Ovary (tissue), 10 donors: ENCODE results near the gene SAMD8. TPM values are rescaled to one million over a fixed set of nuclear protein-coding genes. Genes with fewer than 3 reads are reported as not detected.

Source experiments
- DNase-seq, 5 donors: peaks; one replicate each; pipeline ENCODE4 v3.0.0-alpha.2; 2019 to 2020
- H3K27ac ChIP-seq, 2 donors: fragments of 200-600 bp; one replicate each; pipeline versions ENCODE4 v1.5.1 to v1.8.0; 2019 to 2022
- H3K27me3 ChIP-seq: fragments of 200-600 bp; one replicate; pipeline ENCODE4 v1.8.0; 2022
- H3K36me3 ChIP-seq: fragments of 200-600 bp; sonication (generic); one replicate; pipeline ENCODE4 v1.5.1; 2019
- H3K4me1 ChIP-seq: one replicate; pipeline ENCODE4 v1.8.1; 2013; ENCODE audit warnings: mild to moderate bottlenecking, moderate library complexity; ENCODE audit not compliant: insufficient read depth
- H3K4me3 ChIP-seq: fragments of 200-600 bp; sonication (generic); one replicate; pipeline ENCODE4 v1.5.1; 2017
- H3K9me3 ChIP-seq, 2 donors: fragments of 200-600 bp in 1 of 2; sonication (generic) in 1 of 2; one replicate each; pipeline versions ENCODE4 v1.5.1 to v1.8.1; 2013 to 2019; ENCODE audit warnings: mild to moderate bottlenecking in 1 of 2, moderate library complexity in 1 of 2
- CTCF ChIP-seq, 3 donors: fragments of 450-650 bp in 2 of 3; fragments of 200-600 bp in 1 of 3; IDR thresholded peaks; one replicate each; pipeline versions ENCODE4 v1.5.1 to v1.8.0; 2016 to 2022; ENCODE audit warnings: antibody characterized with exemption in 3 of 3, mild to moderate bottlenecking in 1 of 3
- EP300 ChIP-seq: sonication (generic); formaldehyde crosslinking; IDR thresholded peaks from one replicate; pipeline ENCODE4 v1.6.1; 2017; ENCODE audit warnings: antibody characterized with exemption
- POLR2A ChIP-seq: fragments of 450-650 bp; IDR thresholded peaks from one replicate; pipeline ENCODE4 v1.6.1; 2017; ENCODE audit warnings: antibody characterized with exemption, mild to moderate bottlenecking, moderate library complexity
- WGBS, 3 donors: extraction: QIAGEN DNeasy Blood & Tissue Kit in 1 of 3; methylation state at CpG; one replicate each; pipeline versions ENCODE4 v1.1.5 to v1.1.7; 2013 to 2017; 5-methylcytosine and 5-hydroxymethylcytosine counted together
- intact Hi-C, 4 donors: fragments of 100-400 bp; cut with DNase I; formaldehyde crosslinking; loops; one replicate each; pipeline versions ENCODE4 v1.11.0 to v1.15.1; 2022 to 2023
- long read RNA-seq, 3 donors: library from polyadenylated mRNA in 2 of 3; unstranded in 2 of 3; transcript quantifications; one replicate each; pipeline ENCODE4 v2.0.0 and lab custom pipeline, GENCODE V29; 2021 to 2026
- polyA plus RNA-seq, 2 donors: library from polyadenylated mRNA; stranded (reverse); fragments of 200-250 nt in 1 of 2; fragments of 350-450 nt in 1 of 2; fragmentation: Illumina TruSeq in 1 of 2; extraction: RNeasy Lipid Tissue Mini Kit (QIAGEN cat#74804) in 1 of 2; gene quantifications; one replicate each; pipeline ENCODE4 v1.2.3, GENCODE V29; 2013 to 2014
- total RNA-seq, 7 donors: library from RNA; depleted of rRNA in 2 of 7; stranded (reverse); fragments of >200 nt in 2 of 7; fragmentation: NEBNext Ultra II Directional in 3 of 7; extraction: Animal tissue kit (Norgen Biotek cat#: 25700) in 3 of 7; gene quantifications; one replicate each; pipeline versions ENCODE4 v1.1.0 to v1.2.4, GENCODE V29; 2016 to 2023
- donor health status: DM: no; HTN: no; CAD: no; lungs with moderate emphysema.
- donor health status: DM: no; HTN: no; CAD: no.
- donor health status: Bipolar disorder and iron deficiency.
- donor health status: DM: yes; HTN: yes; CAD: no.
- donor health status: DM: no; HTN: no; CAD: no.
- donor health status: DM: yes; HTN: yes; CAD: no.

The SAMD8 gene
- 10 to 100 TPM; 28.6 to 49.5 (median 32.9) TPM for total RNA-seq
- 10 to 100 TPM; 13.2 to 15.2 TPM for polyA plus RNA-seq
- long read RNA-seq, donor 1, partial matches to known transcripts: 3 of 19 reads
- long read RNA-seq, donor 1, other reads (novel, unspliced or antisense): 12 of 19 reads
- long read RNA-seq, donor 2, transcript SAMD8-202 (6 exons, 1,654 nt): major isoform, 7 of 7 reads
- long read RNA-seq, donor 2, partial matches to known transcripts: 0 of 7 reads
- long read RNA-seq, donor 2, other reads (novel, unspliced or antisense): 0 of 7 reads
- long read RNA-seq, donor 3, transcript SAMD8-202 (6 exons, 1,654 nt): major isoform, 16 of 32 reads
- long read RNA-seq, donor 3, partial matches to known transcripts: 2 of 32 reads
- long read RNA-seq, donor 3, other reads (novel, unspliced or antisense): 14 of 32 reads

- H3K4me3 ChIP-seq: peak within 1 kb of the TSS; percentile 95
- peak; percentile 96 to 98 (median 97) for DNase-seq
- 0 to 1% (median 1%) methylated on average over 30 to 61 of the region's 61 CpGs for WGBS, 3 donors
- peak; percentile 89 for TF ChIP-seq POLR2A
- TF ChIP-seq EP300: no peak
- peak in 2 of 3 donors; percentile 66 to 76 for TF ChIP-seq CTCF (IDR thresholded peaks at IDR 0.05)
- peaks cover 10% of the 10 kb centered on the region for H3K4me1 ChIP-seq
- H3K9me3 ChIP-seq: no peaks in the 10 kb centered on the region
- intact Hi-C loops: loop anchor here in 3 of 4 donors (5.0 kb wide), 2 partner anchors 121 to 126 kb away; partner anchors contain the start of gene COMTD1 (in 1 of the 3)
- no peaks in the 10 kb centered on the region for H3K36me3 ChIP-seq
- H3K27me3 ChIP-seq: no peaks in the 10 kb centered on the region
- peak within 1 kb of the TSS; percentile 83 to 96 for H3K27ac ChIP-seq
Measured at GRCh38 chr10:75111365-75111906, at the start of gene SAMD8. SAMD8 (plus strand) TSS chr10:75111656; CDS start chr10:75150529, 38,873 bp downstream.

DNA sequence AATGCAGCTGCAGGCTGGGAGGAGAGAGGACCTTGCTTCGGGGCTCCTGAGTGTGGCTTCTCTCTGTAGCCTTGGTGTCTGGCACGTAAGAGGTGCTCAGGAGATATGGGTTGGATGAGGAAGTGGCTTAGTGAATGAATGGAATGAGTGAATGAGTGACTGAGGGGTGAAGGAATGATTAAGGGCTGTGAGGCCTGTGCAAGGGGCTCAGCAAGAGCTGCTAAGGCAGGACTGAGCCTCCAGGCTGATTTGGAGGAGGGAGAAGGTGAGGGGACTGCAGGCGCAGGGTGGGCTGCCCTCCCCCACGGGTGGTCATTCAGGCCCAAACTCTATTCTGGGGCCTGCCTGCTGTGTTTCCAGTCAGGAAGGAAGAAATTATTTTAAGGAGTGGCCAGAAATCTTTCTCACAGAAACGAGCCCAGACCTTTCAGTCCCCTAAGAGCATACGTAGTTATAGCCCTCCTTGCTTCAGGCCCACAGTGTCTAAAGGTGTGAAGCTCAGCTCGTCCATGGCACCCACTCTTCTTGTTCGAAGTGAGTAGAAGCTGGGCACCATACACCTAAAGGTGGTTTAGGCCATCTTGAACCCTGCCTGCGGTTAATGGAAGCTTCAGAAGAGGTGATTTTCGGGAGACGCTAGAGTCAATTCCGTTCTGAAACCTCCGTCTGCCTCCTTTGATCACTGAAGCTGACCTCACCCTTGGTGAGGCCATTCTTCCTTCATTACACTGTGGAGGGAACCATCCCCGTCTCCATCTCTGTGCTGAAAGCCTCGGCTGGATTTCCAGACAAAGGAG lies 49.5 kb upstream of the SAMD8 start:
- Histone ChIP-seq H3K9me3 (no peaks in the 10 kb centered on the region), H3K4me3 (no peak overlapping the region), H3K36me3 (no peaks in the 10 kb centered on the region), H3K4me1 (no peaks in the 10 kb centered on the region), H3K27me3 (no peaks in the 10 kb centered on the region), H3K27ac (no peak overlapping the region)
- TF ChIP-seq POLR2A (no peak), EP300 (no peak), CTCF (IDR thresholded peaks at IDR 0.05) (no peak)
- 88 to 90% (median 89%) methylated on average over 15 of the region's 15 CpGs for WGBS, 3 donors
- intact Hi-C loops: no loop called here
- DNase-seq: no peak

- H3K27me3 ChIP-seq: no peaks in the 10 kb centered on the region
Measured at GRCh38 chr10:75062506-75063299, 48.8 kb upstream of the SAMD8 start.

DNA sequence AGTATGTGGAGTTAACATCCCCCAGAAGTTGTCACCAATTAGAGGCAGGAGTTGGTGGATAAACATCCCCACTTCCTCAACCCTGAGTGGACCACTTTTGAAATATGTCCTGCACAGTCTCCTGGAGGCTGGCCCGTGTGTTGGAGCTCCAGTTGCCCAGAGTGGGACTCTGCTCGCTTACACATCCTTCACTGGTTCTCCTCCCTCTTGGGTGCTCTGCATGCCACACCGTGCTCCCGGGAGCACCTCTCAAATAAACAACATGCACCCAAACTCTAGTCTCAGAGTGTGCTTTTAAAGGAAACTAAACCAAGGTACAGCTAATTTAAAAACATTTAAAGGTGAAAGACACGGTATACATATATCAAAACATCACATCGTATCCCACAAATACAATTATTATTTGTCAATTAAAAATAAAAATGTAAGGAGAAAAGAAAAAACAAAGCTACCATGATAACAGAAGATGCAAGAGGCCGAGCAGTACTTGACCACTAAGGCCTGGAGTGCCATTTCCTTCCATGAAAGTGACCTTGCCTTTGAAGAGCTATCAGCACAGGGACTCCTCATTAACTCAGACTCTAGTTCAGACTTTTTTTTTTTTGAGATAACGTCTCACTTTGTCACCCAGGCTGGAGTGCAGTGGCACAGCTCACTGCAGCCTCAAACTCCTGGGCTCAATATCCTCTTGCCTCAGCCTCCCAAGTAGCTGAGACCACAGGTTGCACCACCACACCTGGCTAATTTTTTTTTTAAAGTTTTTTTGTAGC lies 47.8 kb upstream of the SAMD8 start:
- Histone ChIP-seq H3K27ac (peak overlapping the region in 1 of 2 donors; percentile 30), H3K36me3 (no peaks in the 10 kb centered on the region), H3K9me3 (no peaks in the 10 kb centered on the region), H3K27me3 (no peaks in the 10 kb centered on the region), H3K4me1 (no peaks in the 10 kb centered on the region), H3K4me3 (no peak overlapping the region)
- no peak for DNase-seq
- 80 to 88% (median 85%) methylated on average over 8 of the region's 8 CpGs for WGBS, 3 donors
- TF ChIP-seq POLR2A (no peak), EP300 (no peak), CTCF (IDR thresholded peaks at IDR 0.05) (no peak)
- intact Hi-C loops: no loop called here

More at GRCh38 chr10:75062506-75063299, 48.8 kb upstream of the SAMD8 start:
- DNase-seq: no peak
- TF ChIP-seq EP300: no peak
- 75 to 79% (median 75%) methylated on average over 10 of the region's 10 CpGs for WGBS, 3 donors
- no peaks in the 10 kb centered on the region for H3K36me3 ChIP-seq
- no peaks in the 10 kb centered on the region for H3K9me3 ChIP-seq
- no peaks in the 10 kb centered on the region for H3K4me1 ChIP-seq
- no peak overlapping the region for H3K27ac ChIP-seq
- intact Hi-C loops: no loop called here
- H3K4me3 ChIP-seq: no peak overlapping the region
